GM18858 (cell line): ENCODE results near the gene ZNF134.

ENCODE experiments used
- ATAC-seq: cut with Tn5 transposase; IDR thresholded peaks from one replicate; pipeline ENCODE4 v1.9.1; 2021; ENCODE audit not compliant: unreplicated experiment

ZNF134 gene

GRCh38 chr19:57637379-57637778 lies 23.3 kb downstream of the ZNF134 start:
- ATAC-seq, result no peak

- ATAC-seq, result no peak
Measured at GRCh38 chr19:57641715-57642234, 27.7 kb downstream of the ZNF134 start.

GRCh38 chr19:57642396-57643046 lies 28.5 kb downstream of the ZNF134 start:
- ATAC-seq, result no peak

- no peak for ATAC-seq
Measured at GRCh38 chr19:57643734-57644133, 29.7 kb downstream of the ZNF134 start.

GRCh38 chr19:57648331-57649003 lies 34.4 kb downstream of the ZNF134 start:
- no peak for ATAC-seq

- ATAC-seq, result no peak
Measured at GRCh38 chr19:57651654-57651996, 37.6 kb downstream of the ZNF134 start.

- ATAC-seq, result no peak
Measured at GRCh38 chr19:57653689-57654088, 39.6 kb downstream of the ZNF134 start.

GRCh38 chr19:57655443-57655842 lies 41.4 kb downstream of the ZNF134 start:
- ATAC-seq, result no peak

- no peak for ATAC-seq
Measured at GRCh38 chr19:57656346-57656745, 42.3 kb downstream of the ZNF134 start.

- no peak for ATAC-seq
Measured at GRCh38 chr19:57664269-57665127, 50.5 kb downstream of the ZNF134 start.

GRCh38 chr19:57665261-57665806 lies 51.3 kb downstream of the ZNF134 start:
- no peak for ATAC-seq

GRCh38 chr19:57667228-57667627 lies 53.2 kb downstream of the ZNF134 start:
- no peak for ATAC-seq

- ATAC-seq, result no peak
Measured at GRCh38 chr19:57668635-57669034, 54.6 kb downstream of the ZNF134 start, which contains the start of gene ZSCAN4. TSS of gene ZSCAN4 (plus strand) at chr19:57668935. CDS start at chr19:57676146, 7,211 bp downstream.

GRCh38 chr19:57671124-57671895 lies 57.3 kb downstream of the ZNF134 start:
- ATAC-seq, result no peak

GRCh38 chr19:57672466-57672865 lies 58.4 kb downstream of the ZNF134 start:
- no peak for ATAC-seq
